Nephron (organoid): ENCODE data around the gene CFAP251.

Source experiments
- H3K27ac Mint-ChIP-seq, 3 experiments: 2 replicates each; pipeline ENCODE4 v1.8.0; 2020; ENCODE audit warnings: mixed read lengths in 3 of 3, mild to moderate bottlenecking in 2 of 3, moderate library complexity in 1 of 3
- H3K27me3 Mint-ChIP-seq: 2 replicates; pipeline ENCODE4 v1.8.0; 2021; ENCODE audit warnings: low read depth, mild to moderate bottlenecking, moderate library complexity, mixed read lengths
- H3K36me3 Mint-ChIP-seq: 2 replicates; pipeline ENCODE4 v1.8.0; 2020; ENCODE audit warnings: low read depth, mixed read lengths
- H3K4me1 Mint-ChIP-seq: 2 replicates; pipeline ENCODE4 v1.8.0; 2020; ENCODE audit warnings: mixed read lengths
- H3K4me3 Mint-ChIP-seq, 3 experiments: 2 replicates each; pipeline ENCODE4 v1.8.0; 2020; ENCODE audit warnings: mild to moderate bottlenecking in 3 of 3, mixed read lengths in 3 of 3, moderate library complexity in 2 of 3
- H3K9me3 Mint-ChIP-seq: 2 replicates; pipeline ENCODE4 v1.8.0; 2020; ENCODE audit warnings: mixed read lengths
- TF ChIP-seq, protein P1 (sequence below), 3 experiments: fragments of 200-600 bp; sonication (generic); IDR thresholded peaks; one replicate each; pipeline ENCODE4 v1.5.0; 2021; ENCODE audit warnings: antibody characterized with exemption in 3 of 3; ENCODE audit not compliant: unreplicated experiment in 3 of 3

Gene CFAP251

DNA sequence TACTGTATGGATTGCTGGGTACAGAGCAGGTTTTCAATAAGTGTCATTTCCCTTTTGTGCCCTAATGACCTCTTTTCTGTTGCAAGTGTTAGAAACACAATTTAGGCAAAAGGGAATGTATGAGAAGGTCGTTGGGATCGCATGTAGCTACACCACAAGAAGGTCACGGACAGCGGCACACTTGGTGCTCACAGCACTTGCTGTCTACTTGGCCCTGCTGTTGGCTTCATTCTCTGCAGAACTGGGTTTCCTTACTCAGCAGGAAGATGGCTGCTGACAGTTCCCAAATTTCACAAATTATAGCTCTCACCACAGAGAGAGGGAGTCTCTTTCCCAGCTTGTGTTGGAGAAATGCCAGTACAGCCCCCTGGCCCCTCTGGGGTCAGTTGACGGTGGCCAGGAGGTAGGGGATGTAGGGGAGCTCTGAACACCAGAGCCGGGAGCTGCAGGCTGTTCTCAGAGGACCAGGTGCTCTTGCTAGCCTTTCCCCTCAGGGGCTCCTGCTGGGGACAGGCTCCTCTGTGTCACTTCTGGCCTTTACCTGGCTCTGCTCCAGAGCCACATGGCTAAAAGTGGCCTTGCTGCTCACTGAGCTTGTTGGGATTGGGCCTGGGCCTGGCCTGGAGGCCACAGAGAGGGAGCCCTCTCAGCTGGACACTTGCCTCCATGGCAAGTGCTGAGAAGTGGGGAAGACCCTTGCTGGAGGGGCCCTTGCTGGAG is 52.3 kb downstream of the CFAP251 start:
- TF ChIP-seq, protein P1, sequence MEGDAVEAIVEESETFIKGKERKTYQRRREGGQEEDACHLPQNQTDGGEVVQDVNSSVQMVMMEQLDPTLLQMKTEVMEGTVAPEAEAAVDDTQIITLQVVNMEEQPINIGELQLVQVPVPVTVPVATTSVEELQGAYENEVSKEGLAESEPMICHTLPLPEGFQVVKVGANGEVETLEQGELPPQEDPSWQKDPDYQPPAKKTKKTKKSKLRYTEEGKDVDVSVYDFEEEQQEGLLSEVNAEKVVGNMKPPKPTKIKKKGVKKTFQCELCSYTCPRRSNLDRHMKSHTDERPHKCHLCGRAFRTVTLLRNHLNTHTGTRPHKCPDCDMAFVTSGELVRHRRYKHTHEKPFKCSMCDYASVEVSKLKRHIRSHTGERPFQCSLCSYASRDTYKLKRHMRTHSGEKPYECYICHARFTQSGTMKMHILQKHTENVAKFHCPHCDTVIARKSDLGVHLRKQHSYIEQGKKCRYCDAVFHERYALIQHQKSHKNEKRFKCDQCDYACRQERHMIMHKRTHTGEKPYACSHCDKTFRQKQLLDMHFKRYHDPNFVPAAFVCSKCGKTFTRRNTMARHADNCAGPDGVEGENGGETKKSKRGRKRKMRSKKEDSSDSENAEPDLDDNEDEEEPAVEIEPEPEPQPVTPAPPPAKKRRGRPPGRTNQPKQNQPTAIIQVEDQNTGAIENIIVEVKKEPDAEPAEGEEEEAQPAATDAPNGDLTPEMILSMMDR (IDR thresholded peaks at IDR 0.05; ENCODE audit: unreplicated experiment in 3 of 3): no peak
- no peak overlapping the region for H3K4me3 Mint-ChIP-seq
- H3K27ac Mint-ChIP-seq: no peak overlapping the region
- H3K9me3 Mint-ChIP-seq: peaks cover 14% of the 10 kb centered on the region
- H3K36me3 Mint-ChIP-seq: peaks cover 32% of the 10 kb centered on the region
- H3K27me3 Mint-ChIP-seq: peaks cover 3% of the 10 kb centered on the region
- peaks cover 7% of the 10 kb centered on the region for H3K4me1 Mint-ChIP-seq

DNA sequence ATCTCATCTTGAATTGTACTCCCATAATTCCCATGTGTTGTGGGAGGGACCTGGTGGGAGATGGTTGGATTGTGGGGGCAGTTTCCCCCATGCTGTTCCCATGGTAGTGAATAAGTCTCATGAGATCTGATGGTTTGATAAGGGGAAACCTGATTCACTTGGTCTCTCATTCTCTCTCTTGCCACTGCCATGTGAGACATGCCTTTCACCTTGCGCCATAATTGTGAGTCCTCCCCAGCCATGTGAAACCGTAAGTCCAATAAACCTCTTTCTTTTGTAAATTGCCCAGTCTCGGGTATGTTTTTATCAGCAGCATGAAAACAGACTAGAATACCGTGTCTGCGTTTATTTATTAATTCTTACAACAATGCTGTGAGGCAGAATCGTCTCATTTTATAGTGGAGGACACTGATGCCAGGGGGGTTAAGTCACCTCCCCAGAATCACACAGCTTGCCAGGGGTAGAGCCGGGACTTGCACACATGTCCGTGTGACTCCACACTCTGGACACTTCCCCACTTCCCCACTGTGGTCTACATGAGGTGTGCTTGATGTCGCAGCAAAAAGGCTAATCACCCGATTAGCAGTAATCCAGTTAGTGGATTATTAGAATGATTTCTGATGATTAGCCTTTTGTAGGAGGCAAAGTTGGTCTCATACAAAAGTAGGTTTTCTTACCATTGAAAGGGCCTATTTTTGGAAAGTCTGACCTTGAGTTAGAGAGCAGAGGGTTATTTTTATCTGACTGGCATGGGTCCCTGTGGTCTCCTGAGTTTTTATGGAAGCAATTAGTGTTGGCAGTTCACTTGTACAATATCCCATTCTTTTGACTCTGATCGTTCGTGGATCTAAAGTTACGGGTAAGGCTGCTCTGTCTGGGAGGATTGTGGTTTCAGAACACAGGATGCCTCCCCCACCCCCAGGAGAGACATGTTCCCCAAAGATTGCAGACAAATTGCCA is 55.9 kb downstream of the CFAP251 start:
- TF ChIP-seq, protein P1 (IDR thresholded peaks at IDR 0.05; ENCODE audit: unreplicated experiment in 3 of 3): no peak
- Mint-ChIP-seq H3K36me3 (peaks cover 21% of the 10 kb centered on the region), H3K27ac (no peak overlapping the region), H3K9me3 (peaks cover 14% of the 10 kb centered on the region), H3K27me3 (peaks cover 3% of the 10 kb centered on the region), H3K4me1 (peaks cover 7% of the 10 kb centered on the region), H3K4me3 (no peak overlapping the region)

DNA sequence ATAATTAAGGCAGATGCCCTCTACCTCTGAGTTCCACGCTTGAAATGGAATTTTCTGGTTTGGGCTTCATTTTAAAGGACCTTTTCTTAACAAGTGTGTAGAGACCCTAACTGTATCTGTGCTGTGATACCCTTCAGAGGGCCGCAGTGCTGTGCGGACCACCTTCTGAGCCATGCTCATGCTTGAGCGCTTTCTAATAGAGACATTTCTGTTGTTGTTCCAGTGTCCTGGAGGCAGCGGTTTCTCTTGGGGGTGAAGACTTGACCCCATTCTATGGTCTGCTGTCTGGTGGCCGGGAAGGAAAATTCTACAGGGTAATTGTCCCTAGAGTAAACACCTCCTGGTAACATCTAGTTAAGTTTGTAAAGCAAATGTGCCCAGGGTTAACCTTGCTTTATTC is 56.6 kb downstream of the CFAP251 start:
- Mint-ChIP-seq H3K27ac (no peak overlapping the region), H3K4me1 (peaks cover 7% of the 10 kb centered on the region), H3K9me3 (peaks cover 14% of the 10 kb centered on the region)

GRCh38 chr12:121976950-121977349 is 58.6 kb downstream of the CFAP251 start:
- Mint-ChIP-seq H3K36me3 (peaks cover 13% of the 10 kb centered on the region), H3K4me3 (no peak overlapping the region), H3K27me3 (peaks cover 3% of the 10 kb centered on the region), H3K4me1 (peaks cover 7% of the 10 kb centered on the region), H3K9me3 (peaks cover 13% of the 10 kb centered on the region), H3K27ac (no peak overlapping the region)
- TF ChIP-seq, protein P1 (IDR thresholded peaks at IDR 0.05; ENCODE audit: unreplicated experiment in 3 of 3): no peak

More for the DNA sequence above, 56.6 kb downstream of the CFAP251 start:
- H3K27me3 Mint-ChIP-seq: peaks cover 3% of the 10 kb centered on the region
- TF ChIP-seq, protein P1 (IDR thresholded peaks at IDR 0.05; ENCODE audit: unreplicated experiment in 3 of 3): no peak
- no peak overlapping the region for H3K4me3 Mint-ChIP-seq
- H3K36me3 Mint-ChIP-seq: peaks cover 21% of the 10 kb centered on the region

GRCh38 chr12:121980191-121980891 is 61.9 kb downstream of the CFAP251 start:
- Mint-ChIP-seq H3K9me3 (no peaks in the 10 kb centered on the region), H3K27me3 (peaks cover 3% of the 10 kb centered on the region), H3K27ac (no peak overlapping the region), H3K4me3 (no peak overlapping the region), H3K36me3 (no peaks in the 10 kb centered on the region), H3K4me1 (peaks cover 7% of the 10 kb centered on the region)
- TF ChIP-seq, protein P1 (IDR thresholded peaks at IDR 0.05; ENCODE audit: unreplicated experiment in 3 of 3): no peak
